Measurements from ENCODE around the gene IMMP2L. TPM values are rescaled to one million over a fixed set of nuclear protein-coding genes. Genes with fewer than 3 reads are reported as not detected.
"Not testable (repeated sequence)": the region's sequence is repeated elsewhere in the genome, so short reads cannot be mapped to it uniquely, and the experiment has no call there.

The IMMP2L gene
- total RNA-seq, 1 experiment from 2014 or later, result 226 TPM

GRCh38 chr7:111476586-111477293 lies 85.6 kb downstream of the IMMP2L start:
- no peak for DNase-seq (ENCODE audit: low read depth)
- in situ Hi-C loops (cut with HindIII; ENCODE audit: low pct_unique_long_range_greater_than_20kb, low sequenced_read_pairs), result no loop called here

GRCh38 chr7:111475959-111476358 lies 86.3 kb downstream of the IMMP2L start:
- DNase-seq (ENCODE audit: low read depth), result no peak
- in situ Hi-C loops (cut with HindIII; ENCODE audit: low pct_unique_long_range_greater_than_20kb, low sequenced_read_pairs), result no loop called here

- in situ Hi-C loops (cut with HindIII; ENCODE audit: low pct_unique_long_range_greater_than_20kb, low sequenced_read_pairs), result no loop called here
- no peak for DNase-seq (ENCODE audit: low read depth)
Measured at GRCh38 chr7:111475419-111475748, 86.9 kb downstream of the IMMP2L start.

GRCh38 chr7:111474723-111475418 lies 87.4 kb downstream of the IMMP2L start:
- in situ Hi-C loops (cut with HindIII; ENCODE audit: low pct_unique_long_range_greater_than_20kb, low sequenced_read_pairs), result no loop called here

GRCh38 chr7:111473449-111474198 lies 88.7 kb downstream of the IMMP2L start:
- in situ Hi-C loops (cut with HindIII; ENCODE audit: low pct_unique_long_range_greater_than_20kb, low sequenced_read_pairs), result no loop called here
- DNase-seq (ENCODE audit: low read depth), result no peak

More at GRCh38 chr7:111474723-111475418, 87.4 kb downstream of the IMMP2L start:
- DNase-seq (ENCODE audit: low read depth), result no peak

GRCh38 chr7:111470998-111471397 lies 91.3 kb downstream of the IMMP2L start:
- DNase-seq (ENCODE audit: low read depth), result no peak
- in situ Hi-C loops (cut with HindIII; ENCODE audit: low pct_unique_long_range_greater_than_20kb, low sequenced_read_pairs), result no loop called here

GRCh38 chr7:111469894-111470293 lies 92.4 kb downstream of the IMMP2L start:
- in situ Hi-C loops (cut with HindIII; ENCODE audit: low pct_unique_long_range_greater_than_20kb, low sequenced_read_pairs); DNase-seq (ENCODE audit: low read depth): not testable (repeated sequence)

GRCh38 chr7:111465774-111466173 lies 96.5 kb downstream of the IMMP2L start:
- in situ Hi-C loops (cut with HindIII; ENCODE audit: low pct_unique_long_range_greater_than_20kb, low sequenced_read_pairs); DNase-seq (ENCODE audit: low read depth): not testable (repeated sequence)

- in situ Hi-C loops (cut with HindIII; ENCODE audit: low pct_unique_long_range_greater_than_20kb, low sequenced_read_pairs), result no loop called here
- DNase-seq (ENCODE audit: low read depth), result no peak
Measured at GRCh38 chr7:111460695-111461094, 101.6 kb downstream of the IMMP2L start.

- no peak for DNase-seq (ENCODE audit: low read depth)
- in situ Hi-C loops (cut with HindIII; ENCODE audit: low pct_unique_long_range_greater_than_20kb, low sequenced_read_pairs), result no loop called here
Measured at GRCh38 chr7:111459757-111460280, 102.5 kb downstream of the IMMP2L start.

- no peak for DNase-seq (ENCODE audit: low read depth)
- in situ Hi-C loops (cut with HindIII; ENCODE audit: low pct_unique_long_range_greater_than_20kb, low sequenced_read_pairs), result no loop called here
Measured at GRCh38 chr7:111459065-111459756, 103.1 kb downstream of the IMMP2L start.

- in situ Hi-C loops (cut with HindIII; ENCODE audit: low pct_unique_long_range_greater_than_20kb, low sequenced_read_pairs), result not testable (repeated sequence)
Measured at GRCh38 chr7:111450705-111451104, 111.6 kb downstream of the IMMP2L start.

GRCh38 chr7:111447502-111447901 lies 114.8 kb downstream of the IMMP2L start:
- in situ Hi-C loops (cut with HindIII; ENCODE audit: low pct_unique_long_range_greater_than_20kb, low sequenced_read_pairs); DNase-seq (ENCODE audit: low read depth): not testable (repeated sequence)

More at GRCh38 chr7:111450705-111451104, 111.6 kb downstream of the IMMP2L start:
- DNase-seq (ENCODE audit: low read depth), result not testable (repeated sequence)

GRCh38 chr7:111439977-111440376 lies 122.3 kb downstream of the IMMP2L start:
- DNase-seq (ENCODE audit: low read depth), result no peak
- in situ Hi-C loops (cut with HindIII; ENCODE audit: low pct_unique_long_range_greater_than_20kb, low sequenced_read_pairs), result no loop called here

- in situ Hi-C loops (cut with HindIII; ENCODE audit: low pct_unique_long_range_greater_than_20kb, low sequenced_read_pairs), result no loop called here
- DNase-seq (ENCODE audit: low read depth), result no peak
Measured at GRCh38 chr7:111438369-111439289, 123.7 kb downstream of the IMMP2L start.

GRCh38 chr7:111437736-111438135 lies 124.6 kb downstream of the IMMP2L start:
- DNase-seq (ENCODE audit: low read depth), result no peak
- in situ Hi-C loops (cut with HindIII; ENCODE audit: low pct_unique_long_range_greater_than_20kb, low sequenced_read_pairs), result no loop called here

GRCh38 chr7:111436608-111437007 lies 125.7 kb downstream of the IMMP2L start:
- in situ Hi-C loops (cut with HindIII; ENCODE audit: low pct_unique_long_range_greater_than_20kb, low sequenced_read_pairs), result no loop called here

More at GRCh38 chr7:111436608-111437007, 125.7 kb downstream of the IMMP2L start:
- no peak for DNase-seq (ENCODE audit: low read depth)
